GM19438 (cell line): Measurements from ENCODE around the gene SOX9.
"Not testable (repeated sequence)": the region's sequence is repeated elsewhere in the genome, so short reads cannot be mapped to it uniquely, and the experiment has no call there.

Experiments
- ATAC-seq: cut with Tn5 transposase; IDR thresholded peaks from one replicate; pipeline ENCODE4 v1.9.1; 2021; ENCODE audit warnings: low read depth; ENCODE audit not compliant: unreplicated experiment

SOX9 gene

DNA sequence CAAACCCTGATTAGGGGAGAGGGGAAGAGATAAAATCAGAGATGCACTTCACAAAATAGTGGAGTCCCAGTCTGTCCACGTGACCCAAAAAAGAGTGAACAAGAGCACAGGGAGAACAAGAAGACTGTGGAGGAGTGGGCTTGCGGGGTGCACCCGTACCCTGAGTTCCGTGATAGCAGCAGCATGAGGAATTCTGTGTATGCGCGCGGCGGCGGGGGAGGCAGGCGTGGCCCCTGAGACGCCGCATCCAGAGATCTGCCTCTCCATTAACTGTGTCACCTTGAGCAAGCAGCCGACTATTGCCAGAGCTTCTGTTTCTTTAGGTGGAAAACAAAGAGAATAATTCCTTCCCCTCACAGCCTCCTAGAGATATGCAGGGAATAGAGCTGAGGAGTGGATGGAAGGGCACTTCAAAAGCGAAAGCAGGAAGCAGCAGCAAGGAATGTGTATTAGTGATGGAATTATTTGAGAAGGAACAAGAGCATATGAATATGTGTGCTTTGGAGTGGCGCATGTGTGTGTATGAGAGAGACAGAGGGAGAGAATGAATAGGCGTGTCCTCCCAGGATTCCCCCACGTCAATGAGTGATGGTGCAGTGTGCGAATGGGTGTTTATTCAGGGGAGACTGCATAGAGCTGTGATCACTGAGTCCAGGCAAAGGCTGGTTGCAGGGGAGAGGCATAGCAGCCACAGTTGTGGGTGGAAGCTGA, 10.4 kb upstream of the SOX9 start:
- ATAC-seq: no peak

DNA sequence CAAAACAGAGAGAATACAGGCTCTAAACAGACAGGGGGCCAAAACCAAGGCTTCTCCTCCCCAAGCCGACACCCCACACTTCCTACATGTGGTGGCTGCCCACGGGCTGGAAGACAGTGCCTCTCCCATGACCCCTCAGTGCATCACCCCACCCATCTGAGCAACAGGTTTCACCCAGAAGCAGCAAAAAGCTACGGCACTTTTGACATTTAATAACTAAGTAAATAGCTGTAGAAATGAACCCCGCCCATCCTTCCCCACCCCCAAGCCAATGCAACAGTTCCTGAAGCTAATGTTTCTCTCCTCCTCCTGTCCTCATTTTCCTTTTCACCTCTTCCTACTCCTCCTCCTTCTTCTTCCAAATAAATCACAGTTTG, 9.9 kb upstream of the SOX9 start:
- no peak for ATAC-seq

DNA sequence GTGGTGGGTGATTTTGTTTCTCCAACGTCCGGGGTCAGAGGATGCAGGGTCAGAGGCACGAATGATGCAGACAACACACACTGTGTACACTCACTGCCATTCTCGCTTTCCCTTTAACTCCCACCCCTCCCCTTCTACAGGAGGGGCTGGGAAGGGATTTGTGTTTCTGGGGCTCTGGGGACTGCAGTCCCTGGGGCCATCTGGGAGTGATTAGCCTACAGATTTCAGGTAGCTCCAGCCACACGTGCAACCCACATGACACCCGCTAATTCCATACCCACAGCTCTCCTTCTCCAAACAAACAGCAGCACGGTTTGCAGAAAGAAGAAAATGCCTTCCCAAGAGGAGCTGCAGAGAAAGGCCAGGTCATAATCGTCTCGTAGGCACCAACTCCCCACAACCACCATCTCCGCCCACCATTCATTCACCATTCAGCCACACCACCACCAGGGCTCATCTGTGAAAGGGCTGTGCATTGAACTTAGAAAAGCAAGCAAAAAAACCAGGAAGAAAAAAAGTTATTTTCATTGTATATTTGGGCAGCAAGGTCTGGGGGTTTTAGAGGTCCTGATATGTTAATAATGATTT, 9.4 kb upstream of the SOX9 start:
- ATAC-seq: no peak

DNA sequence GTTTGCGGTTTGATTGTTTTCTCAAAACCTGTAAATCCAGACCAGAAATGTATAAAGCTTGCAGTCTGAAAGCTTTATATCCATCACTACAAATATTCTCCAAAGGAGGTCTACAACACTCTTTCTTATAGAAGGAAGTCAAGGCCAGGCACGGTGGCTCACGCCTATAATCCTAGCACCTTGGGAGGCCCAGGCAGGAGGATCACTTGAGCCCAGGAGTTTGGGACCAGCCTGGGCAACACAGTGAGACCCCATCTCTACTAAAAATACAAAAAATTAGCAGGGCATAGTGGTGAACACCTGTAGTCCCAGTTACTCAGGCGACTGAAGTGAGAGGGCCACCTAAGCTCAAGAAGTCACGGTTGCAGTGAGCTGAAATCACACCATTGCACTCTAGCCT, 8.9 kb upstream of the SOX9 start:
- ATAC-seq: not testable (repeated sequence)

DNA sequence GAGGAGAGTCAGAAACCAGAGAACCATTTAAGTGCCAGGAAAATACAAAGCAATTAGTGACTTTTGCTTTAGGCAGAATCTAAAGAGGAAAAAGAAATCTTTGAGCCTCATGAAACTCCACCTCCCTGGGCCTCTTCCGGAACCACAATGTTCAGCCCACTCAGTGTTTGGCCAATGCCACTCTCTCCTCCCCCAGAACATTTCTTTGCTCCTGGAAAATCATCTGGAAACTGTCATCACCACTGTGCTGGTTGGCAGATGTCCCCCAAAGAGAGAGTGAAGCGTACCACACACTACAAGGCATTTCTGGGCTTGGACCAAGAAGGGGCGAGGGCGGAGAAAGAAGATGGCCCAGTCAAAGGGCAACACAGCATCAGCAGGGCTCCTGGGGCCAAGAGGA, 7.1 kb upstream of the SOX9 start:
- ATAC-seq: no peak

DNA sequence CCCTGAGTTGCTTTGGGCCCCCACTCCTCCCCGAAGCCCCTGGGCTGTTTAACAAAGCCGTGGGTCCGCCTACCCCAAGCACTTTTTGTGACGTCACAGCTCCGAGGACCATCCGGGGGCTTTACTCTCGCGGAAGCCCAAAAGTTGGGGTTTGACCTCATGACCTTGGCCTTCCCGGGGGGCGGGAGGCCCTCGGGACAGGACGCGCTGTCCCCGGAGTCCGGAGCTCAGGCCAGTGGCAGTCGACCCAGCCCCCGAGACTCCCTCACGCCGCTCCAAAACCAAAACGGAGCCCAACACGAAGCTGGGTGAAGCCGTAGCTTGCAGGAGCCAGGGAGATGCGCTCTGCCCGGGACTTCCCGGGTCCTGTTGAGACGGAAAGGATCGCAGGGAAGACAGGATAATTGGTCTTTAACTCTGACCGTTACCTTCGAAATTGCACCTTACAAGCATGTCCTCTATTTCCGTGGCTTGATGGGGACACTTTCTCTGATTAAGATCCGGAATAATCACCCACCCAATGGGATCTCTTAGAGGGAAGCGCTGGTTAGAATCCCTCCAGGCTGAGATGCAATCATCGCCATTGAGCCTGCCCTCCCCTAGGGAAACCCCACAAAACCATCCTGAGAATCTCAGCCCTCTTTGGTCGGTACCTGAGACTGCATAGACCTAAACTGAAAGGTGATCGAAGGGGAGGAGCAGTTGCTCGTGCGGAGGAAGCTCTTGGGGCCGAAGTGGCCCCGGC, 4.9 kb upstream of the SOX9 start:
- no peak for ATAC-seq

DNA sequence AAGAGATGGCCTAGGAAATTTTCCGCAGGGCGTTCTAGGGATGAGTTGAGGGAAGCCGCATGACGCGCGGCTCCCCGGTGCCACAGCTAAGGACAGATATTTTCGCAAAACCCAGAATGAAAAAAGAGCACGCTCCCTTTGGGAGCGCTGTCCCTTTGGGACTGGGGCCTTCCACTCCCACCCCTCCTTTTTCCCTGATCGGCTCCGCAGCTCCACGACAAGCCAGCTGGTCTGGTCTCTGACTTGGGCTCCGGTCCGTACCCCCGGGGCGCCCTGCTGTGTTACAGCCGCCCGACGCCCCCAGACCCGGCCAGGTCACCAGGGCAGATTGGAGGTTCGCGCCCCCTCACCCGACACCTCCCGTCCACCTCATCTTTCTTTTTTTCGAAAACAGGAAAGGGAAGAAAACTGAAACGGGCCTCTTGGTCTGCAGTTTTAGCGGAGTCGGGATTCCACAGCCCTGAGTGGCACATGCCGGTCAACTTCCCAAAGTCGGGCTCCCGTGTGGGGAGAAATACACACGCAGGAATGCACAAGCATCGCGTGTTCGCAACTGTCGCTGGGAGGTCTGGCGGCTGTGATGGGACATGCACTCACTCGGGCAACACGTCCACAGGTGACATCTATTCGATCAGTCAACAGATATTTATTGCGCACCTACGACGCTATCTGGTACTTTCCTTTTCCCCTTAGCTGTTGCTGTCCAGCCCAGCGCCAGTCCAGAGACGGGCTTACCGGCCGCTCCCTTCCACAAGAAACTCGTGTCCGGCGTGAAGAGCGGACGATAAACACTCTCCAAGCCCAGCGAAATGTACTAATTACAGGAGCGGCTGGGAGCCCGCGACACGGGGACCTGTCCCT, 3.9 kb upstream of the SOX9 start:
- ATAC-seq: no peak

DNA sequence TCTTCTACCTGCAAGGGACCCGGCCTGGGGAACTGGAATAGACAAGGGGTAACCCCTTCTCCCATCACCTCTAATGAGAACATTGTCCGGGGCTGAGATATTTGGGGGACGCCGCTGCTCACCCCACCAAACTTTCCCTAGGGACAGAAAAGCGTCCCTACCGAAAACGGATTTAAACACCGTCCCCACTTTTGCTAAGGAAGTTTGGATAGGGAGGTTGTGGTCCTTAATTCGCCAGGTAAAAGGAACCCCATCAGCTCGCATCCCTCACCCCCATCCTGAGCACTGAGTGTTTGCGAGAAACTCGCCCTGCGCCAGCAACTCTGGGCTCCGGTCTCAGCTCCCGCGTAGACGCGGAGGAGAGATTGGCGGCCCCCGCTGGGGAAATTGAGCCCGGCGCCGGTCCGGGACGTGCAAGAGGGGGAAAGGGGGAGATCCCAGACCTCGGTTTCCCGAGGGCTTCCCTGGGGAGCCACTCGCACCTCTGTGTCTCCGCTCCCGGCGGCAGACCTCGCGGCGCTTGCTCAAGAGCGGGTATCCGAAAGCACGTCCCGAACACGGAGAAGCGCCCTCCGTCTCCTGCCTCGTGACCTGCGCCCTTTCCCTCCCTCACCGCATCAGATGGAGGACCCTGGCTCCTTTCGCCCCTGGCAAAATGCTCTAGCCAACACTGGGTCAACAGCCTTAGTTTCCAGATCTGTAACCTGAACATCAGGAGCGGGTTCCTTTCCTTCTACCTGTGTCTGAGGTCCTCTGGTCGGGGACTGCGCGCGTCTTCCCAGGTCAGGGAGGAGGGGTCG, 3.1 kb upstream of the SOX9 start:
- no peak for ATAC-seq

DNA sequence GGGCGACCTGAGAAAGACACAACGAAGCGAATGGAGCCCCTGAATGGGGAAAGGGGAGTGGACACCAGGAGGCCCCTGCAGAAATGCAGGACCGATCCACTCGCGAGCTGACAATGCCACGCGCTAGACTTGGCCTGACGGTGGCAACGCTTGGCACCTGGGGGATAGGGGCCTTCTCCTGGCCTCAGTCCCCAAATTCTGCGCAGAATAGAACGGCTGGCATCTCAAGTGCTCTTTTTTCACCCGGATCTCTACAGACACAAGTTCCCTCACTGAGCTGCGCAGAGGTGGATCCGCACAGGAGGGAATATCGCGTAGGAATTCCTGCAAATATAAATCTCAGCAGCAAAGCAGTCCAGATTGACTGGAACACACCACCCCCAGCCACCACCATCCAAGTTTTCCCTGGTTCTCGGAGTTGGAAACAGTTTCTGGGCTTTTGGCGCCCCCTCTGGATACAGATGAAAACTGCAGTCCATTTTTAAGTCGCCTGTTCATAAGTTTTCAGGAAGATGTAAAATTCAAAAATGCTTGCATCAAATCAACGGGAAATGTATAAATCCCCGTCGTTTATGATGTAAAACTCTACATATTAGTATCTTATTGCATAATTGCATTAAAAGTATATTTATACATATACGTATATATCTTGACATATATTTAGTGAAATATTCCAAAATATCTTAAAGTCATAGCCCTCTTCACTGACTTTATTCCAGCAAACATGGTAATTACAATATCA, 2.3 kb upstream of the SOX9 start:
- ATAC-seq: no peak

DNA sequence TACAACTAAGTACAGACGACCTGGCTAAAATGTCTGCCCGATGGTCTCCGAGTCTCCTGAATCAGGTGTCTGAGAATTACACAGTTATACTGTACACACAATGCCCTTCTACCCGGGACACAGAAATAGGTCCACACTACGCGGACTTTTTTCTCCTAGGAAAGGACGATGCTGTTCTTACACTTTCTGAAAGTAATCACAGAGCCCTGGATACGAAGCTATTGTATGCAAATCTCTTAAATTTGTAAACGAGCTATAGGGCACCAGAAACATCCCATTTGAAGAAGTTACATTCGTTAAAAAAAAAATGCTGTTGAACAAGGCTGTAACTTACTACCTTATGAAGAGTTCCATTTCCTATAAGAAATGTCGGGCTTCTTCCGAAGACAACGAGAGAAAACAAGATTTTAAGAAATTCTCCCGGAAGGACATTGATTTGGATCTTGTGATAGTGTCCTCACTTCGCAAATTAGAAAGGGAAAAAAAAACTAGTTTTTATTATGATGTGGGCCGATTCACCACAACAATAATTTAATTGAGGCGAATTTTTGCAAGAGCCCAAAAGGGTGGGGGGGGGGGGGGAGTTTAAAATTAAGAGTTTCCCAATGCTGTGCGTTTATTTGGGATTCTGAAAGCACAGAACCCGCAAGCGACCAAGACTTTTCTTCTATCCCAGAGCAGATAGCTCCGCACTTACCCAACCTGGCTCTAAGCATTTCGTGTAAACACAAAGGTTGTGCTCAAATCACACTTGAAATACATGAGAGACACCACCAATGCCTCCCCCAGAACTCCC, 1.5 kb upstream of the SOX9 start:
- ATAC-seq: no peak

DNA sequence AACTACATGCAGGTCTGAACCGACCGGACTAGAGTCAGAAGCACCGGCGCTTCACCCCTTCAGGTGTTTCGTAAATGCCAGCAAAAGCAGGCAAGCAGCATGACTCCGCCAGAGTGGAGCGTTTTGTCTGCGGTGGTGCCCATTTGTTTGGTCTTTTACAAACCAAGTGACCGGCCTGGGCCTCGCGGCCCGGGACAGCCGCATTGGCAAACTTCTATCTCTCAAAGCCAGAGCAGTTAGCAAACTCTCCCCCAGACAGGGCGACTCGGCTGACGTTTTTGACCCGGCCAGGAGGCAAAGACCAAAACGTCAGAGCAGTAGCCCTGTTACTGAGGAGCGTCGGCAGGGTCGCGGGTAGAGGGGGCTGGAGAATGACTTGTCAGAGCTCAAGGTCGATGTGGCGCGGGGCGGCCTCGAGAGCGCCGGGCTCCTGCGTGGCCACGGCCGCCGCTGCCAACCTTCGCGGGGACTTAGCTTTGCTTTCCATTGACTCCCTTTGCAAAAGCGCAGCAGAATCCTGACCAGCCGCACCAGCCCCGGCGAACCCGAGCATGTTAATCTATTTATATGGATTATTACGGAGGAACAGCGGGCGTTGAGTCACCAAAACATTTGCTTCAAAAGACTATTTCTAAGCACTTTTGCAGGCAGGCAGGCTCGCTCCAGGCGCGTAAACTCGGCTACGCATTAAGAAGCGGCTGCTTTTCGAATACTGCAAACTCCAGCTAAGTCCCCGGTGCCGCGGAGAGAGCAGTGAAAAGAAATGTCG, 763 bp upstream of the SOX9 start:
- ATAC-seq: no peak

DNA sequence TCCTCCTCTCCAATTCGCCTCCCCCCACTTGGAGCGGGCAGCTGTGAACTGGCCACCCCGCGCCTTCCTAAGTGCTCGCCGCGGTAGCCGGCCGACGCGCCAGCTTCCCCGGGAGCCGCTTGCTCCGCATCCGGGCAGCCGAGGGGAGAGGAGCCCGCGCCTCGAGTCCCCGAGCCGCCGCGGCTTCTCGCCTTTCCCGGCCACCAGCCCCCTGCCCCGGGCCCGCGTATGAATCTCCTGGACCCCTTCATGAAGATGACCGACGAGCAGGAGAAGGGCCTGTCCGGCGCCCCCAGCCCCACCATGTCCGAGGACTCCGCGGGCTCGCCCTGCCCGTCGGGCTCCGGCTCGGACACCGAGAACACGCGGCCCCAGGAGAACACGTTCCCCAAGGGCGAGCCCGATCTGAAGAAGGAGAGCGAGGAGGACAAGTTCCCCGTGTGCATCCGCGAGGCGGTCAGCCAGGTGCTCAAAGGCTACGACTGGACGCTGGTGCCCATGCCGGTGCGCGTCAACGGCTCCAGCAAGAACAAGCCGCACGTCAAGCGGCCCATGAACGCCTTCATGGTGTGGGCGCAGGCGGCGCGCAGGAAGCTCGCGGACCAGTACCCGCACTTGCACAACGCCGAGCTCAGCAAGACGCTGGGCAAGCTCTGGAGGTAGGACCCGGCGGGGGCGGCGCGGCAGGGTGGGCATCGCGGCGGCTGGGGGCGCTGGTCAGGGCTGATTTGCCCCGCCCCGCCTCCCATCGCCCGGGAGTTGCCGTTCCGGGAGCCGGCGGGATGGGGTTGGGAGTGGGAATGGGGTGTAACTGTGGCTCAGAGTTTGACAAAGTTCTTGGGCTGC, 567 bp downstream of the SOX9 start:
- peak; percentile 19 for ATAC-seq

DNA sequence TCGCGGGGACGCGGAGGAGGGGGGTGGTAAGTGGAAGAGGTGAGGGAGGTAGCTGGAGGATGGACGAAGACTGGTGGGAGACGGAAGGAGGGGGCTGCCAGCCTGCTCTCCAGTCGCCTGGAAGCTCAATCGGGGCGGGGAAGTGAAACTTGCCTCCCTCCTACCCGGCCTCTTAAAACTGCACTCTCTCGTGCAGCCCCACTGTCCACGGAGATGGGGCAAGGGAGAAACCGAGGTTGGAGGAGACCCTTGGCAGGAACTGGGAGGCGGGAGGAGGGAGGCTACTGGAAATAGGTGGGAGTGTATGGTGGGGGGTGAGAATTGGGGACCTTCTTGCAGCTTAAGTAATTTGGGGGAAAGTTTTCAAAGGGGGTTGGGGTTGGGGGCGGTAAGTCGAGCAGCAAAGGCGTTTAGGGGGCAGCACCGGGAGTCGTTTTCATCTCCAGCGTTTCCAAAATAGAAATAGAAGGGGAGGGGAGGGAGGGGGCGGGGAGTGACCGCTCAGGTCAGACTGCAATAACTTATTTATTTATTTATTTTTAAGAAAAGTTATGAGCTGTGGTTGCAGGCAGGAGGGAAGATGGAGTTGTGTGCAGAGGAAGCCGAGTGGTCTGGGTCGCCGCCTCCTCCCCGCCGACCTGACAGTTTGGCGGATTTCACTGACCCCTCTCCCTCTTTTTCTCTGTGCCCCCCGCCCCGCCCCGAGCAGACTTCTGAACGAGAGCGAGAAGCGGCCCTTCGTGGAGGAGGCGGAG, 1.4 kb downstream of the SOX9 start:
- no peak for ATAC-seq

DNA sequence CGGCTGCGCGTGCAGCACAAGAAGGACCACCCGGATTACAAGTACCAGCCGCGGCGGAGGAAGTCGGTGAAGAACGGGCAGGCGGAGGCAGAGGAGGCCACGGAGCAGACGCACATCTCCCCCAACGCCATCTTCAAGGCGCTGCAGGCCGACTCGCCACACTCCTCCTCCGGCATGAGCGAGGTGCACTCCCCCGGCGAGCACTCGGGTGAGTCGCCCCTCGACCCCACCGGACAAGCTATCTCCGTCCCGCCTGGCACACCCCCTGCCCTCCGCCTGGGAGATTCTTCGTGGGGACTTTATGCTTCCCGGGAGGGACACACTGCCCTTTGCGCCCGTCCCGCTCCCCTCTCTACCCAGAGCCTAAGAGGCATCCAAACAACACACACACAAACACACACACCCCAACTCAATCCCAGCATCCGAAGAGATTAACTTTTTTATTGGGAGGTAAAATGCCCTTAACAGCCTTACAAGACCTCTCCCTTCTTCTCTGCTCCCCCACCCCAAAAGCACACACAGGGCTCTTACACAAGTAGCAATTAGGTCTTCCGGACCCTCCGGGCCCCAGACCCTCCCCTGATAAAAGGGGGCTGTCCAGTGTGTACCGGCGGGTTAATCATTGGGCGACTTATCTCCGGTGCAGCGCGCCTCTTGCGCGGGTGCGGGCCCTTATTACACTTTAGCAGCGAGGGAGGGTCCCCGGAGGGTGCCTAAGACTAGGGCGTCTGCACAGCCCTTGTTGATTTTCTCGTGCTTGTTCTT, 2.1 kb downstream of the SOX9 start:
- no peak for ATAC-seq

DNA sequence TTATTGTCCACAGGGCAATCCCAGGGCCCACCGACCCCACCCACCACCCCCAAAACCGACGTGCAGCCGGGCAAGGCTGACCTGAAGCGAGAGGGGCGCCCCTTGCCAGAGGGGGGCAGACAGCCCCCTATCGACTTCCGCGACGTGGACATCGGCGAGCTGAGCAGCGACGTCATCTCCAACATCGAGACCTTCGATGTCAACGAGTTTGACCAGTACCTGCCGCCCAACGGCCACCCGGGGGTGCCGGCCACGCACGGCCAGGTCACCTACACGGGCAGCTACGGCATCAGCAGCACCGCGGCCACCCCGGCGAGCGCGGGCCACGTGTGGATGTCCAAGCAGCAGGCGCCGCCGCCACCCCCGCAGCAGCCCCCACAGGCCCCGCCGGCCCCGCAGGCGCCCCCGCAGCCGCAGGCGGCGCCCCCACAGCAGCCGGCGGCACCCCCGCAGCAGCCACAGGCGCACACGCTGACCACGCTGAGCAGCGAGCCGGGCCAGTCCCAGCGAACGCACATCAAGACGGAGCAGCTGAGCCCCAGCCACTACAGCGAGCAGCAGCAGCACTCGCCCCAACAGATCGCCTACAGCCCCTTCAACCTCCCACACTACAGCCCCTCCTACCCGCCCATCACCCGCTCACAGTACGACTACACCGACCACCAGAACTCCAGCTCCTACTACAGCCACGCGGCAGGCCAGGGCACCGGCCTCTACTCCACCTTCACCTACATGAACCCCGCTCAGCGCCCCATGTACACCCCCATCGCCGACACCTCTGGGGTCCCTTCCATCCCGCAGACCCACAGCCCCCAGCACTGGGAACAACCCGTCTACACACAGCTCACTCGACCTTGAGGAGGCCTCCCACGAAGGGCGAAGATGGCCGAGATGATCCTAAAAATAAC, 3.0 kb downstream of the SOX9 start:
- ATAC-seq: no peak
